Bone marrow (tissue), 2 donors: Measurements from ENCODE around the gene HPN.
"Not testable (repeated sequence)": the region's sequence is repeated elsewhere in the genome, so short reads cannot be mapped to it uniquely, and the experiment has no call there.

Experiments
- DNase-seq, 2 donors: peaks; one replicate each; lab custom pipeline; 2025; lab: John Stamatoyannopoulos, UW

HPN gene

GRCh38 chr19:35009424-35010415 is 31.8 kb upstream of the HPN start:
- no peak for DNase-seq

- DNase-seq, result no peak
Measured at GRCh38 chr19:35011091-35011689, 30.3 kb upstream of the HPN start.

GRCh38 chr19:35011737-35012682 is 29.5 kb upstream of the HPN start:
- no peak for DNase-seq

DNA sequence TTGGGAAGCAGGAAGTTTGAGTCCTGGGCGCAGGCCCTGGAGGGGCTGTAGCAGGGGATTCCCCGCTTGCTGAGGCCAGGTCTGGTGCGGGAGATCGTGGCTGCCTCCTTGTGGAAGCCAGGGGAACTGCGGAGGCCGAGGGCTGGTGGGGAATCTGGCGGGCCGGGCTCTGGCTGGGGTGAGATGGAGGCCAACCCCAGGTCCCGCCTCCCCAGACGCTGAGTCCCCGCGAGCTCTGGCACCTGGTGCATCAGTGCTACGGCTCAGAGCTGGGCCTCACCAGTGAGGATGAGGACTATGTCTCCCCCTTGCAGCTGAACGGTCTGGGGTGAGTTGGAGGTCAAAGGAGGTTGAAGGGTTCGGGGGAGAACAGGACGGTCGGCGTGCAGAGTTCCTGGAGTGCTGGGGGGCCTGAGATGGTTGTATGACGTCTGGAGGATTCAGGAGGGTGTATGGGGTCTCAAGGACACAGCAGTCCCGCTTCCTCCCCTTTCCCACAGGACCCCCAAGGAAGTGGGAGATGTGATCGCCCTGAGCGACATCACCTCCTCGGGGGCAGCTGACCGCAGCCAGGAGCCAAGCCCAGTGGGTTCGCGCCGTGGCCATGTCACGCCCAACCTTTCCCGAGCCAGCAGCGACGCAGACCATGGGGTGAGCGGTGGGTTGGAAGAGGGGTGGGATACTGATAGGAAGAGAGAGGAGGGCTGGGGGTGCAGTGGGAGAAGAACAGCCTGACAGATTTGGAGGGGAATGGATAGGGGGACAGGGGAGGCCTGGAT is 28.3 kb upstream of the HPN start:
- peak; percentile 44 to 50 for DNase-seq

DNA sequence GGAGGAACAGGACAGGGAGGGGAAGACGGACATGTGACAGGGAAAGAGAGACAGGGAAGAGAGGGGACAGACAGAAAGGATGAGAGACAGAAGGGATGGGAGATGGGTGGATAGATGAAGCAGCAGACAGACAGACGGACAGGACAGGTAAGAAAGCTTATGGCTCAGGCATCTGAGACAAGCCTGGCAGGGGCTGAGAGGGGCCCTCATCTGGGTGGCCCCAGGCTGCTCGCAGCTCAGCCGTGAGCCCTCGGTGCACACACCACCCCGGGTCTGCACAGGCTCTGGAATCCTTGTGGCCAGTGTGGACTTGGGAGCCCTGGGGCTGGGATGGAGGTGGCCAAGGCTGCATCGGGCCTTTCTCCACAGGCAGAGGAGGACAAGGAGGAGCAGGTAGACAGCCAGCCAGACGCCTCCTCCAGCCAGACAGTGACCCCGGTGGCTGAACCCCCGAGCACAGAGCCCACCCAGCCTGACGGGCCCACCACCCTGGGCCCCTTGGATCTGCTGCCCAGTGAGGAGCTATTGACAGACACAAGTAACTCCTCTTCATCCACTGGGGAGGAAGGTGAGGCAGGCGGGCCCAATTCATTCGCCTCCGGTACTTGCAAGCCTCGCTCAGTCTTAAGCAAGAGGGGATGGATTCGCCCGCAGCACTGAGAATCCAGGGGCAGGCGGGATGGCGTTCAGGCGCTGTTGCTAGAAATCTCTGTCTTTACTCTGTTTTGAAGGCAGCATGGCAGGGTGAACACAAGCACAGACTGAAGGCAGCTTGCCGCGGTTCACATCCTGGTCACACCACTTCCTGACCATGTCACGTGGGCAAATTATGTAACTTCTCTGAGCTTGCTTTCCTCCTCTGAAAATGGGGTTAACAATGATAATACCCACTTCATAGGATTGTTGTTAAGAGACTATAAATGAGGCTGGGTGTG is 27.4 kb upstream of the HPN start:
- peak in 1 of 2 donors; percentile 71 for DNase-seq

DNA sequence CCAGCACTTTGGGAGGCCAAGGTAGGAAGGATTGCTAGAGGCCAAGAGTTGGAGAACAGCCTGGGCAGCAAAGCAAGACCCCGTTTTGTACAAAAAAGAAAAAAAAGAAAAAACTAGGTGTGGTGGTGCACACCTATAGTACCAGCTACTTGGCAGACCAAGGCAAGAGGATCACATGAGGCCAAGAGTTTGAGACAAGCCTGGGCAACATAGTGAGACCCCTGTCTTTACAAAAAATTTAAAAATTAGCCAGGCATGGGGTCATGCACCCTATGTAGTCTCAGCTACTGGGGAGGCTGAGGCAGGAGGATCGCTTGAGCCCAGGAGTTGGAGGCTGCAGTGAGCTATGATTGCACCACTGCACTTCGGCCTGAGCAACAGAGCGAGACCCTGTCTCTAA is 26.7 kb upstream of the HPN start:
- DNase-seq, result not testable (repeated sequence)

DNA sequence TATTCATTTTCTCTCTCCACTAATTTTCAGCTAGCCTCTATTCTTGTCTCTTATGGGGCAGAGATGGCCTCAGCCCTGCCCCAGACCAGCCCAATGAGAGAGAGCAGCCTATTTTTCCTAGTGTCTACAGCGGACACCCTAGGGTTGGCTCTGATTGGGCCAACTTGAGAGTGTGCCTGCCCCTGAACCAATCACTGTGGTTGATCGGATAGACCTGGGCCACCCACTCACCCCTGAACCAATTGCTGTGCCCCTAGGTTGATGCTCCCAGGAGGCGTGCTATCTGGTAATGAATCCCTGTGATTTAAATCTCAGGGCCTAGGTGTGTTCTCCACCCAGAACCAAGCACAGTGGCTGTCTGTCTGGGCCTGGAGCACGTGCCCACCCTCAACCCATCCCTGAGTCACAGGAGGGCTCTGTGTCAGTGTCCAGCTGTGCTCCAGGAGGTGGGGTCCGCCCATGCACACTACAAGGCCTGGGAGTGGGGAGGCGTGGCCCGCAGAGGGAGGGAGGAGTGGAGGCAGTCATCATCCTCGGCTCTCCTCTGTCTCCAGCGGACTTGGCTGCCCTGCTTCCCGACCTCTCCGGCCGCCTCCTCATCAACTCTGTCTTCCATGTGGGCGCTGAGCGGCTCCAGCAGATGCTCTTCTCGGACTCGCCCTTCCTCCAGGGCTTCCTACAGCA is 26.1 kb upstream of the HPN start:
- DNase-seq, result no peak

GRCh38 chr19:35015954-35016351 is 25.6 kb upstream of the HPN start:
- DNase-seq, result no peak

DNA sequence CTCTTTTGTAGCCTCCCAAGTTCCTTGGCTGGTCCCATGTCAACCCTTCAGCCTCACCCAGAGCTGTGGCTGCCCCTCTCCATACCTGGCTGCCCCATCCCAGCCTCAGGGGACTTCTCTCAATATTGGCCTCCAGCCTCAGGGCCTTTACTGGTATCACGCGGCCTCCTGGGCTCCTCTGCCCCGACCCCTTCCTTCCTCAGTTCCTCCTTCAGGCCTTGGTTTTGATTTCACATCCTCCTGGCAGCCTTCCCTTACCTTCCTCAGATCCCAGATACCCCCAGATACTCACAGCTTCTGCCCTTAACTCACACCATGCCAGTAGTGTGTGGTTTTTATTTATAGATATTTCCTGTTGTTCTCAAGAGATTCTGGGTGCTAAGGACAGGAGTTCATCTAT is 24.0 kb upstream of the HPN start:
- no peak for DNase-seq

DNA sequence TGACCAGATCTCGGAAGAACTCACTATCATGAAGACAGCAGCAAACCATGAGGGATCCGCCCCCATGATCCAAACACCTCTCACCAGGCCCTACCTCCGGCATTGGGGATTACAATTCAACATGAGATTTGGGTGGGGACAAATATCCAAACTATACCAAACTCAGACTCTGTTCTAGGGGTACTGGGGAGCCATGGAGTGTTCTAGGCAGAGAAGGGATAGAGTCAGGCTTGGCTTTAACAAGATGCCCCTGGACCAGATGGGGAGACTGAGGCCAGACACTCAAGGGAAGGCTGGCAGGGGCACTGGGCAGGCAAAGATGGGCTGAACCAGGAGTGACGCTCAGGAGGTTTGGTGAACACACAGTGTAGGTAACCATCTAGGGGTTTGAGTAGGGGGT is 23.1 kb upstream of the HPN start:
- DNase-seq, result no peak

- DNase-seq, result no peak
Measured at GRCh38 chr19:35019144-35019543, 22.4 kb upstream of the HPN start.

- no peak for DNase-seq
Measured at GRCh38 chr19:35021016-35021415, 20.5 kb upstream of the HPN start.

DNA sequence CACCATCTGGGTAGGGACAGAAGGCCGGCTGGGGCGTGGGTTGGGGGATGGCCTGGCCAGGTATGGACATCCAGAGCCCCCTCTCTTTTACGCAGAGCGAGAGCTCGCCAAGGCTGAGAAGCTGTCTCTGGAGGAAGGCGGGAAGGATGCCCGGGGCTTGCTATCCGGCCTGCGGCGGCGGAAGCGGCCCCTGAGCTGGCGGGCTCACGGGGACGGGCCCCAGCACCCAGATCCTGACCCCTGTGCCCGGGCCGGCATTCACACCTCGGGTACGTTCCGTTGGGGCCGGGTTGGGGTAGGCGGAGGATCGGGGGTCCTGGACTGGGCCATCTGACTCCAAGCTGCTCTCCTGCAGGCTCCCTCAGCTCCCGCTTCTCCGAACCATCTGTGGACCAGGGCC is 19.9 kb upstream of the HPN start:
- DNase-seq, result no peak

DNA sequence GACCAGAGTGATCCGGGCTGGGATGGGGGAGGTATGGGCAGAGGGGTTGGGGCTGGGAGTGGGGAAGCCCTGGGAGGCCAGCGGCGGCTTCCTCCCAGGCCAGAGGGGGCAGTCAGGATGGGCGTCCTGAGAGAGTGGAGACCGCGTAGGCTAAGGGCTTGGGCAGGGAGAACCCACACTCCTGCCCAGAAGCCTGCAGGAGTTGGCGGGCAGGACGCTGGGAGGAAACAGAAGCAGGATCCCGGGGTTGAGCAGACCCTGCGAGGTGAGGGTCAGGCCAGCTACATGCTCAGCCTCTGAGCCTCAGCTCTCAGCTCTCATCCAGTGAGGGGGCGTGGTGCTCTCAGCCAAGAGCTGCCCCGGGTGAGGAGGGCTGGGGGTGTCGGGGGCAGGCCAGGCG is 19.1 kb upstream of the HPN start:
- DNase-seq, result no peak

DNA sequence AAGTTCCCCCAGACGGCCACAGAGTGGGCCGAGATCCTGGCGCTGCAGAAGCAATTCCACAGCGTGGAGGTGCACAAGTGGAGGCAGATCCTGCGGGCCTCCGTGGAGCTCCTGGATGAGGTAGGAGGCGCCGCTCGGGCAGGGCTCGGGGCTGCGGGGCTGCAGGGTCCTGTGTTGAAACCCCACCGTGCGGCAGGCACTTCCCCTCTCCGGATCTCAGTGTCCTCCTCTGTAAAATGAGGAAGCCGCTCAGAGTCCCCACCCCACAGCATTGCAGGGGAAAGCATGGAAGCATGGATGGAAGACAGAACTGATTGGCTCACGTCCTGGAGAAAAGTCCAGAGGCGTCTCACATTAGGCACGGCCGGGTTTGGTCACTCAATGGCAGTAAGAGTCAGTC is 18.1 kb upstream of the HPN start:
- DNase-seq, result no peak

DNA sequence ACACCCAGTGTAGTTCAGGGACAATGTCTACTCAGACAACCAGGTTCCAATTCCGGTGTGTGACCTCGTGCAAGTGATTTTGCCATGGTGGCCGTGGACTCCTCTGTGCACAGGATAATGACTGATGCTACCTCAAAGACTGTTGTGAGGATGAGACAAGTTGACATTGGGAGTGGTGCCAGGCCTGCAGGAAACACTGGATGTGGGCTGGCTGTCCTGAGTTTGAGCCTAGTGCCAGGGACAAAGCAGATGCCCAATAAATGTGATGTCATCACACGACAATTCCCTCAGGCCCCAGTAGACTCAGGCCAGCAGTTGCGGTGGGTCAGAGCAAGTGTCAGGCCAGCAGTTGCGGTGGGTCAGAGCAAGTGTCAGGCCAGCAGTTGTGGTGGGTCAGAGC is 17.4 kb upstream of the HPN start:
- DNase-seq, result no peak

DNA sequence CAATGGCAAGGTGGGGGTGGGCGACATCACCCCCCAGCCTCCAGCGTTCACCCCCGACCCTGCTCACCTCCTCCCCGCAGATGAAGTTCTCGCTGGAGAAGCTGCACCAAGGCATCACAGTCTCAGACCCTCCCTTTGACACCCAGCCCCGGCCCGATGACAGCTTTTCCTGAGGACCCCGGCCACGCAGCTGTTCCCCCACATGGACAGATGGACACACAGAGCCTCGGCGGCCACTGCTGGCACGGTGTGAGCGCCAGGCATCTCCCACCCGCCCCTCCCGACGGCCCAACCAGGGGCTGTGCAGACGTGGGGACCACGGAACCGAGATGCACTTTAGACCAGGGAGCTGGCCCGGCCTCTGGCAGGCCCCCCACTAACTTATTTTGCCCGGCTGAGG is 15.6 kb upstream of the HPN start:
- no peak for DNase-seq

GRCh38 chr19:35026418-35026817 is 15.1 kb upstream of the HPN start:
- no peak for DNase-seq

- DNase-seq, result no peak
Measured at GRCh38 chr19:35027009-35027408, 14.5 kb upstream of the HPN start.
